HepG2 (cell line): ENCODE data around the gene C22orf15. TPM values are rescaled to one million over a fixed set of nuclear protein-coding genes. Genes with fewer than 3 reads are reported as not detected.

Experiments
- ARID2 ChIP-seq: sonication (generic); formaldehyde crosslinking; IDR thresholded peaks from 2 replicates; pipeline ENCODE4 v1.8.1; 2022; ENCODE audit warnings: mild to moderate bottlenecking, missing genetic modification reagents, borderline replicate concordance
- CBX1 ChIP-seq: IDR thresholded peaks from one replicate; pipeline ENCODE4 v1.6.1; 2016; ENCODE audit warnings: antibody characterized with exemption, low read depth
- HDAC6 ChIP-seq: fragments of 200-600 bp; sonication (generic); IDR thresholded peaks from 2 replicates; pipeline ENCODE4 v1.7.0; 2017; ENCODE audit warnings: mild to moderate bottlenecking, antibody characterized with exemption, low read length, low read depth
- PPARG ChIP-seq: conservative IDR thresholded peaks from 2 replicates; pipeline ENCODE4 v1.6.1; 2016; ENCODE audit warnings: missing biosample characterization, missing genetic modification reagents
- RFX5 ChIP-seq: IDR thresholded peaks from 2 replicates; pipeline ENCODE4 v1.6.1; 2011; ENCODE audit warnings: low read depth, low read length, improper control_type of control experiment
- SPEN ChIP-seq: sonication (generic); formaldehyde crosslinking; IDR thresholded peaks from 2 replicates; pipeline ENCODE4 v1.5.1; 2020; ENCODE audit warnings: low read depth, mild to moderate bottlenecking, missing genetic modification reagents
- SRSF9 ChIP-seq: fragments of 200-400 bp; formaldehyde crosslinking; IDR thresholded peaks from 2 replicates; pipeline ENCODE4 v1.6.1; 2018; ENCODE audit warnings: borderline replicate concordance, mild to moderate bottlenecking, low read depth, low read length; ENCODE audit not compliant: insufficient read depth, poor library complexity, severe bottlenecking
- TCF12 ChIP-seq, 2 experiments: fragments of 450-650 bp in 1 of 2; sonication (generic) in 1 of 2; formaldehyde crosslinking in 1 of 2; IDR thresholded peaks; 2 replicates each; pipeline versions ENCODE4 v1.6.1 to v1.8.0; 2017 to 2022; ENCODE audit warnings: antibody characterized with exemption in 1 of 2, mild to moderate bottlenecking in 1 of 2, missing genetic modification reagents in 1 of 2, moderate library complexity in 1 of 2
- WIZ ChIP-seq: sonication (generic); formaldehyde crosslinking; IDR thresholded peaks from 2 replicates; pipeline ENCODE4 v1.5.1; 2020; ENCODE audit warnings: mild to moderate bottlenecking, missing genetic modification reagents
- ZNF17 ChIP-seq: sonication (generic); formaldehyde crosslinking; IDR thresholded peaks from 2 replicates; pipeline ENCODE4 v1.5.0; 2020; ENCODE audit warnings: mild to moderate bottlenecking, missing genetic modification reagents
- ZNF30 ChIP-seq: sonication (generic); formaldehyde crosslinking; IDR thresholded peaks from 2 replicates; pipeline ENCODE4 v1.5.0; 2020; ENCODE audit warnings: mild to moderate bottlenecking, missing genetic modification reagents
- ZNF572 ChIP-seq: sonication (generic); formaldehyde crosslinking; IDR thresholded peaks from 2 replicates; pipeline ENCODE4 v1.5.1; 2020; ENCODE audit warnings: mild to moderate bottlenecking, missing genetic modification reagents
- ZNF780A ChIP-seq: sonication (generic); formaldehyde crosslinking; IDR thresholded peaks from 2 replicates; pipeline ENCODE4 v1.8.0; 2022; ENCODE audit warnings: mild to moderate bottlenecking, missing genetic modification reagents, moderate library complexity
- ZNF790 ChIP-seq: sonication (generic); formaldehyde crosslinking; IDR thresholded peaks from 2 replicates; pipeline ENCODE4 v1.8.0; 2022; ENCODE audit warnings: missing genetic modification reagents, mild to moderate bottlenecking, borderline replicate concordance
- ZNF839 ChIP-seq: sonication (generic); formaldehyde crosslinking; IDR thresholded peaks from 2 replicates; pipeline ENCODE4 v1.4.0; 2020; ENCODE audit warnings: missing genetic modification reagents, mild to moderate bottlenecking, borderline replicate concordance
- ZNF878 ChIP-seq: sonication (generic); formaldehyde crosslinking; IDR thresholded peaks from 2 replicates; pipeline ENCODE4 v1.8.1; 2023; ENCODE audit warnings: mild to moderate bottlenecking, missing genetic modification reagents, moderate library complexity
- polyA plus RNA-seq, 8 experiments: library from polyadenylated mRNA; depleted of rRNA in 3 of 8; stranded (reverse) in 7 of 8; unstranded in 1 of 8; fragments of >200 nt; fragmentation: Illumina TruSeq in 4 of 8; extraction: Trizol in 4 of 8; gene quantifications; 2 replicates each; pipeline versions ENCODE4 v1.2.1 to v1.2.3, GENCODE V29; 2011 to 2016; ENCODE audit warnings: low read depth in 4 of 8, missing spikeins in 1 of 8, mixed read lengths in 1 of 8; ENCODE audit not compliant: insufficient read depth in 1 of 8
- total RNA-seq, 5 experiments: library from RNA; depleted of rRNA; stranded (reverse); fragments of >200 nt; fragmentation: Illumina TruSeq; extraction: Trizol; gene quantifications; 2 replicates each; pipeline ENCODE4 v1.2.3, GENCODE V29; 2016; ENCODE audit warnings: low read depth in 1 of 5
- TF ChIP-seq, protein P1 (sequence below): sonication (generic); formaldehyde crosslinking; IDR thresholded peaks from 2 replicates; pipeline ENCODE4 v1.4.0; 2020; ENCODE audit warnings: mild to moderate bottlenecking, missing genetic modification reagents
- TF ChIP-seq, protein P2 (sequence below): IDR thresholded peaks from 2 replicates; pipeline ENCODE4 v1.6.1; 2012; ENCODE audit warnings: low read depth, low read length, improper control_type of control experiment

The C22orf15 gene
- total and polyA plus RNA-seq, 2 of the 13 experiments (the other 11 are each of a cell fraction or from before 2014, with no cell fraction given) = not detected

DNA sequence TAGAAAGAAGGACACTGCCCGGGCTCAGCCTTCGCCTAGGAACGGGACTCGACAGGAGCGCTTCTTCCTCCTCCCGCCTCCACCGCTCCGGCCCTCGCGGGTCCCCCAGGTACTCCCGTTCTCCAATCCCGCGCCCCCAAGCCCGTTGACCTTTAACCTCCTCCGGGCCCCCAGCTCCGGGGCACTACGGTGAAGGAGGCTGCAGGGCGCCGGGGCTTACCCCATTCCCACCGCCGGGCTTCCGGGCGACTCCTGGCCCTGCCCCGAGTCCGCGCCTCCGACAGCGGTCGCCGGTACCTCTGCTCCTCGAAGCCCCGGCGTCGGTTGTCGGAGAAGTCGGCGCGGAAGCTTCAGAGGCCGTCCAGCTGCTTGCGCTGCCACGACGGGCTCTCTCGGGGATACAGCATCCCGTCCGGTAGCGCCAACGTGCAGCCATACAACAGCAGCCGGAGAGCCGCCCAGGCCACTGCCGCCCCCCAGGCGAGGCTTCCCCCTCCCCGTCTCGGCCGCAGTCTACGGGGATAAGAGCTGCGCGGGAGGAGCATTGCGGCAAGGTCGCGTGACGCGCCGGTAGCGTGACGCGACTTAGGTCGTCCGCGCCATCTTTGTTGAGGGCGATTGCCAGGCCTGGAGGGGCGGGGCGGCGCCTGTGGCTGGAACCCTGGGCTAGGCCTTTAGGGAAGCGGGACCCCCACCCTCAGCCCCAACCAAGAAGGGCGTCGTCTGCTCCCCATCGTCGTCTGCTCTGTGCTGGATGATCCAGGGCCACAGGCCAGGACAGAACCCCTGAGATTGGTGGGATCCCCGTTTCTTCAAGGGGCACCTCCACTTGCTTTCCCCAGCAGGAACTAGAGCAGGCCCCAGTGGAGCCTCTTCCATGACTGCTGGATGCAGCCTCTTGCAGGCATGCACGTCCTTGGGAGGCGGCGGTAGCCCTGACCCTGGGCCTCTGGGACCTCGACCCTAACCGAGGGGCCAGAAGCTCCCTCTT lies 45.7 kb upstream of the C22orf15 start (continued):
- no peak for TF ChIP-seq ARID2
- no peak; the same call in 1 of the 2 replicates for TF ChIP-seq ZNF30
- no peak for TF ChIP-seq ZNF878 (CRISPR knock-in tag)
- TF ChIP-seq, protein P1, sequence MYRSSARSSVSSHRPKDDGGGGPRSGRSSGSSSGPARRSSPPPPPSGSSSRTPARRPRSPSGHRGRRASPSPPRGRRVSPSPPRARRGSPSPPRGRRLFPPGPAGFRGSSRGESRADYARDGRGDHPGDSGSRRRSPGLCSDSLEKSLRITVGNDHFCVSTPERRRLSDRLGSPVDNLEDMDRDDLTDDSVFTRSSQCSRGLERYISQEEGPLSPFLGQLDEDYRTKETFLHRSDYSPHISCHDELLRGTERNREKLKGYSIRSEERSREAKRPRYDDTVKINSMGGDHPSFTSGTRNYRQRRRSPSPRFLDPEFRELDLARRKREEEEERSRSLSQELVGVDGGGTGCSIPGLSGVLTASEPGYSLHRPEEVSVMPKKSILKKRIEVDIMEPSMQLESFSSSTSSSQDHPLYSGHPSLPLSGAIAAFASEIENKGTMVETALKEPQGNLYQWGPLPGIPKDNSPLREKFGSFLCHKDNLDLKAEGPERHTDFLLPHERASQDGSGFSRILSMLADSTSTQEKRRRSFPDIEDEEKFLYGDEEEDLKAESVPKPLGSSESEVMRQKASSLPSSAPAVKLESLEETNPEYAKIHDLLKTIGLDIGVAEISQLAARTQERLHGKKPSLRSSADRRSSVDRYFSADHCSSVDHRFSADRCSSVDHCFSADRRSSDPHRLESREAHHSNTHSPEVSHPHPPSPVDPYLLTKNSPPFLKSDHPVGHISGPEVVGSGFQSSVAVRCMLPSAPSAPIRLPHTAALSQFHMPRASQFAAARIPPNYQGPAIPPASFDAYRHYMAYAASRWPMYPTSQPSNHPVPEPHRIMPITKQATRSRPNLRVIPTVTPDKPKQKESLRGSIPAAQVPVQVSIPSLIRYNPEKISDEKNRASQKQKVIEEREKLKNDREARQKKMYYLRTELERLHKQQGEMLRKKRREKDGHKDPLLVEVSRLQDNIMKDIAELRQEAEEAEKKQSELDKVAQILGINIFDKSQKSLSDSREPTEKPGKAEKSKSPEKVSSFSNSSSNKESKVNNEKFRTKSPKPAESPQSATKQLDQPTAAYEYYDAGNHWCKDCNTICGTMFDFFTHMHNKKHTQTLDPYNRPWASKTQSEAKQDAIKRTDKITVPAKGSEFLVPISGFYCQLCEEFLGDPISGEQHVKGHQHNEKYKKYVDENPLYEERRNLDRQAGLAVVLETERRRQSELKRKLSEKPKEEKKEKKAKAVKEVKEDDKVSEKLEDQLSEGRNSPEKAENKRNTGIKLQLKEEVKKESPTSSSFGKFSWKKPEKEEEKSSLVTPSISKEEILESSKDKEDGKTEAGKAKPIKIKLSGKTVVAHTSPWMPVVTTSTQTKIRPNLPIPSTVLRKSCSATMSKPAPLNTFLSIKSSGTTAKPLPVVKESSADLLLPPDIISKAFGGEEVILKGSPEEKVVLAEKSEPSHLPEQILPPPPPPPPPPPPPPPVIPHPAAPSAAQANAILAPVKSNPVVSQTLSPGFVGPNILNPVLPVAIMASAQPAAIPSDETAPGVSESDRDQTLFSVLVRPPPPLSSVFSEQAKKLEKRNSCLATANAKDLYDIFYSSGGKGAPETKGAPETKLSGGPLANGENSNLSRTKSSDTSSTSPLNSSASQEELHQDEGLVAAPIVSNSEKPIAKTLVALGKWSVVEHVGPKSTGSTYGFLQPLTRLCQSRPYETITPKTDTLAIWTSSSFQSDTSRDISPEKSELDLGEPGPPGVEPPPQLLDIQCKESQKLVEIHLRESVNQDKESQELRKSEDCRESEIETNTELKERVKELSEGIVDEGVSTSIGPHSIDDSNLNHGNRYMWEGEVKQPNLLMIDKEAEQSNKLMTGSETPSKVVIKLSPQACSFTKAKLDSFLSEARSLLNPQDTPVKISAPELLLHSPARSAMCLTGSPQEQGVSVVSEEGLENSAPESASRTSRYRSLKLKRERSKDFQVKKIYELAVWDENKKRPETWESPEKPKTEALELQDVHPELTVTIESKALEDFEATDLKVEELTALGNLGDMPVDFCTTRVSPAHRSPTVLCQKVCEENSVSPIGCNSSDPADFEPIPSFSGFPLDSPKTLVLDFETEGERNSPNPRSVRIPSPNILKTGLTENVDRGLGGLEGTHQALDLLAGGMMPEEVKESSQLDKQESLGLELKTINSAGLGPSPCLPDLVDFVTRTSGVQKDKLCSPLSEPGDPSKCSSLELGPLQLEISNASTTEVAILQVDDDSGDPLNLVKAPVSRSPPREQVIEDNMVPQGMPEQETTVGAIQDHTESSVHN (CRISPR knock-in tag) = no peak
- TF ChIP-seq CBX1 = no peak
- no peak for TF ChIP-seq WIZ (CRISPR knock-in tag)
- TF ChIP-seq HDAC6 = no peak
- no peak for TF ChIP-seq ZNF17 (CRISPR knock-in tag)
- no peak for TF ChIP-seq RFX5
- 0 out of 2 replicates have a peak, but pooled peaks have one; percentile 70 for TF ChIP-seq ZNF790 (CRISPR knock-in tag)
- TF ChIP-seq ZNF839 (CRISPR knock-in tag) = no peak
- TF ChIP-seq, protein P2, sequence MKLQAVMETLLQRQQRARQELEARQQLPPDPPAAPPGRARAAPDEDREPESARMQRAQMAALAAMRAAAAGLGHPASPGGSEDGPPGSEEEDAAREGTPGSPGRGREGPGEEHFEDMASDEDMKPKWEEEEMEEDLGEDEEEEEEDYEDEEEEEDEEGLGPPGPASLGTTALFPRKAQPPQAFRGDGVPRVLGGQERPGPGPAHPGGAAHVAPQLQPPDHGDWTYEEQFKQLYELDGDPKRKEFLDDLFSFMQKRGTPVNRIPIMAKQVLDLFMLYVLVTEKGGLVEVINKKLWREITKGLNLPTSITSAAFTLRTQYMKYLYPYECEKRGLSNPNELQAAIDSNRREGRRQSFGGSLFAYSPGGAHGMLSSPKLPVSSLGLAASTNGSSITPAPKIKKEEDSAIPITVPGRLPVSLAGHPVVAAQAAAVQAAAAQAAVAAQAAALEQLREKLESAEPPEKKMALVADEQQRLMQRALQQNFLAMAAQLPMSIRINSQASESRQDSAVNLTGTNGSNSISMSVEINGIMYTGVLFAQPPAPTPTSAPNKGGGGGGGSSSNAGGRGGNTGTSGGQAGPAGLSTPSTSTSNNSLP = no peak
- peak; percentile 75; the same call in 1 of the 2 replicates for TF ChIP-seq ZNF780A (CRISPR knock-in tag)
- TF ChIP-seq SRSF9 = no peak
- TF ChIP-seq ZNF572 (CRISPR knock-in tag) = no peak
- TF ChIP-seq SPEN (CRISPR knock-in tag) = peak; percentile 73; the same call in 1 of the 2 replicates
- TF ChIP-seq TCF12 (IDR thresholded peaks at IDR 0.05) = no peak
- TF ChIP-seq TCF12 (CRISPR knock-in tag; IDR thresholded peaks at IDR 0.05) = peak; percentile 43; the same call in 1 of the 2 replicates
- peak; percentile 70; the same call in 1 of the 2 replicates for TF ChIP-seq PPARG
